ENCODE measurements around the gene TINCR.

The TINCR gene

DNA sequence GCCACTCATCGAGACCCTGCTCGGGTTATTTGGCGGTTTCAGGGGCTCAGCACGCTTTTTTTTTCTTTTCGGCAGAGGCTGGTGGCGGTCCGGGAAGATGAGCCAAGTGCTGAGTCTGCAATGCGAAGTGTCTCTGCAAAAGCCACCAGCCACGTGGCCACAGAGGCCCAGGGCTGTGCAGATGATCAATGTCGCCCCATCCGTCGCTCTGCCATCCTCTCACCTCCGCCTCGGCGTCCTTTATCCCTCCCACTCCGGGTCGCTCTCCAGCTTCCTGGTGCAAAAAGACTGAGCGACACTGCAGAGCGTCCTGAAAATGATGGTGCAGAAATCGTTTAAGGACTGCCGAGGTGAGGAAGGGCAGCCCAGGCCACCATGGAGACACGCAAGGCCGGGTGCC is 55.0 kb downstream of the TINCR start:
- Histone ChIP-seq H3K4me3 (ENCODE audit: low read depth, low read length) (no peak overlapping the region), H3K27me3 (ENCODE audit: control insufficient read depth, insufficient read depth, low read length) (no peaks in the 10 kb centered on the region), H3K36me3 (ENCODE audit: control insufficient read depth, insufficient read depth, low read length) (no peaks in the 10 kb centered on the region), H3K4me2 (ENCODE audit: low read length) (no peak overlapping the region), H3K9ac (no peak overlapping the region), H2AFZ (no peak overlapping the region), H3K79me2 (no peaks in the 10 kb centered on the region), H3K27ac (no peak overlapping the region), H3K9me3 (ENCODE audit: control insufficient read depth, low read length) (no peaks in the 10 kb centered on the region), H3K4me1 (no peaks in the 10 kb centered on the region)
- TF ChIP-seq, protein P1, sequence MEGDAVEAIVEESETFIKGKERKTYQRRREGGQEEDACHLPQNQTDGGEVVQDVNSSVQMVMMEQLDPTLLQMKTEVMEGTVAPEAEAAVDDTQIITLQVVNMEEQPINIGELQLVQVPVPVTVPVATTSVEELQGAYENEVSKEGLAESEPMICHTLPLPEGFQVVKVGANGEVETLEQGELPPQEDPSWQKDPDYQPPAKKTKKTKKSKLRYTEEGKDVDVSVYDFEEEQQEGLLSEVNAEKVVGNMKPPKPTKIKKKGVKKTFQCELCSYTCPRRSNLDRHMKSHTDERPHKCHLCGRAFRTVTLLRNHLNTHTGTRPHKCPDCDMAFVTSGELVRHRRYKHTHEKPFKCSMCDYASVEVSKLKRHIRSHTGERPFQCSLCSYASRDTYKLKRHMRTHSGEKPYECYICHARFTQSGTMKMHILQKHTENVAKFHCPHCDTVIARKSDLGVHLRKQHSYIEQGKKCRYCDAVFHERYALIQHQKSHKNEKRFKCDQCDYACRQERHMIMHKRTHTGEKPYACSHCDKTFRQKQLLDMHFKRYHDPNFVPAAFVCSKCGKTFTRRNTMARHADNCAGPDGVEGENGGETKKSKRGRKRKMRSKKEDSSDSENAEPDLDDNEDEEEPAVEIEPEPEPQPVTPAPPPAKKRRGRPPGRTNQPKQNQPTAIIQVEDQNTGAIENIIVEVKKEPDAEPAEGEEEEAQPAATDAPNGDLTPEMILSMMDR (IDR thresholded peaks at IDR 0.05) = no peak

Measured in parathyroid adenoma (tissue), 2 donors.